GM19397 (cell line): ENCODE results near the gene SPATC1L.

ENCODE experiments used
- ATAC-seq: cut with Tn5 transposase; IDR thresholded peaks from one replicate; pipeline ENCODE4 v1.9.1; 2021; ENCODE audit warnings: mild to moderate bottlenecking, moderate library complexity; ENCODE audit not compliant: unreplicated experiment

The SPATC1L gene

GRCh38 chr21:46137908-46138307 is 46.4 kb downstream of the SPATC1L start:
- ATAC-seq = no peak

- no peak for ATAC-seq
Measured at GRCh38 chr21:46136739-46137349, 47.4 kb downstream of the SPATC1L start.

GRCh38 chr21:46135782-46136395 is 48.4 kb downstream of the SPATC1L start:
- no peak for ATAC-seq

GRCh38 chr21:46131838-46132651 is 52.2 kb downstream of the SPATC1L start:
- ATAC-seq = no peak

- no peak for ATAC-seq
Measured at GRCh38 chr21:46131588-46131837, 52.7 kb downstream of the SPATC1L start.

- ATAC-seq = no peak
Measured at GRCh38 chr21:46130831-46131587, 53.2 kb downstream of the SPATC1L start.

- ATAC-seq = no peak
Measured at GRCh38 chr21:46129846-46130651, 54.2 kb downstream of the SPATC1L start.

- ATAC-seq = no peak
Measured at GRCh38 chr21:46128933-46129571, 55.2 kb downstream of the SPATC1L start.

GRCh38 chr21:46128106-46128932 is 55.9 kb downstream of the SPATC1L start:
- ATAC-seq = no peak

GRCh38 chr21:46127239-46128105 is 56.8 kb downstream of the SPATC1L start:
- no peak for ATAC-seq

GRCh38 chr21:46126309-46127238 is 57.7 kb downstream of the SPATC1L start:
- no peak for ATAC-seq

GRCh38 chr21:46125846-46126301 is 58.4 kb downstream of the SPATC1L start:
- ATAC-seq = no peak

GRCh38 chr21:46124926-46125845 is 59.1 kb downstream of the SPATC1L start:
- ATAC-seq = no peak

GRCh38 chr21:46124083-46124925 is 60.0 kb downstream of the SPATC1L start:
- ATAC-seq = no peak
